Neural cell (in vitro differentiated cells): Measurements from ENCODE around the gene PCSK1. TPM values are rescaled to one million over a fixed set of nuclear protein-coding genes. Genes with fewer than 3 reads are reported as not detected.

Experiments used
- H2AFZ ChIP-seq: fragments of 200-600, 300-800 bp; sonication (generic), shearing (Covaris generic); 2 replicates; pipeline ENCODE4 v1.6.0; 2014; ENCODE audit warnings: low read depth, mild to moderate bottlenecking, antibody characterized with exemption, low read length, moderate library complexity
- H3F3A ChIP-seq: fragments of 200-600 bp; shearing (Covaris generic); 2 replicates; pipeline ENCODE4 v1.6.1; 2016; ENCODE audit warnings: mild to moderate bottlenecking, moderate library complexity, mixed read lengths, antibody characterized with exemption, low read length; ENCODE audit not compliant: insufficient read depth, poor library complexity, severe bottlenecking
- H3K27ac ChIP-seq: fragments of 200-600, 300-800 bp; sonication (generic), shearing (Covaris generic); 2 replicates; pipeline ENCODE4 v1.5.1; 2014; ENCODE audit warnings: mild to moderate bottlenecking, low read length, moderate library complexity
- H3K27me3 ChIP-seq: fragments of 300-800, 200-600 bp; sonication (generic), shearing (Covaris generic); 2 replicates; pipeline ENCODE4 v1.6.0; 2014; ENCODE audit warnings: mild to moderate bottlenecking, low read depth, low read length, moderate library complexity; ENCODE audit not compliant: insufficient read depth
- H3K36me3 ChIP-seq: fragments of 300-800, 200-600 bp; sonication (generic), shearing (Covaris generic); 2 replicates; pipeline ENCODE4 v1.5.1; 2014; ENCODE audit warnings: mild to moderate bottlenecking, antibody characterized with exemption, low read length, moderate library complexity; ENCODE audit not compliant: insufficient read depth
- H3K4me2 ChIP-seq: fragments of 300-800, 200-600 bp; sonication (generic), shearing (Covaris generic); 2 replicates; pipeline ENCODE4 v1.6.0; 2014; ENCODE audit warnings: mild to moderate bottlenecking, low read length
- H3K4me3 ChIP-seq: fragments of 300-800, 200-600 bp; sonication (generic), shearing (Covaris generic); 2 replicates; pipeline ENCODE4 v1.5.1; 2014; ENCODE audit warnings: mild to moderate bottlenecking, low read length, moderate library complexity
- H3K79me2 ChIP-seq: fragments of 200-600 bp; shearing (Covaris generic); replicated peaks from 2 replicates; pipeline ENCODE4 v1.6.0; 2014; ENCODE audit warnings: mild to moderate bottlenecking, low read length, moderate library complexity; ENCODE audit not compliant: insufficient read depth
- H3K9ac ChIP-seq: fragments of 300-800, 200-600 bp; sonication (generic), shearing (Covaris generic); 2 replicates; pipeline ENCODE4 v1.6.1; 2016; ENCODE audit warnings: mild to moderate bottlenecking, low read length, mixed read lengths
- H3K9me2 ChIP-seq: fragments of 200-600 bp; shearing (Covaris generic); 2 replicates; pipeline ENCODE4 v1.6.1; 2016; ENCODE audit warnings: mild to moderate bottlenecking, low read length, mixed read lengths; ENCODE audit not compliant: insufficient read depth
- H3K9me3 ChIP-seq: fragments of 200-600, 300-800 bp; sonication (generic), shearing (Covaris generic); 2 replicates; pipeline ENCODE4 v1.6.1; 2016; ENCODE audit warnings: mild to moderate bottlenecking, mixed run types, low read length, moderate library complexity, mixed read lengths
- H4K20me1 ChIP-seq: fragments of 200-600 bp; shearing (Covaris generic); 2 replicates; pipeline ENCODE4 v1.6.1; 2016; ENCODE audit warnings: mild to moderate bottlenecking, mixed run types; ENCODE audit not compliant: insufficient read depth
- CTCF ChIP-seq: fragments of 450-650 bp; IDR thresholded peaks from 2 replicates; pipeline ENCODE4 v1.5.1; 2014; ENCODE audit warnings: antibody characterized with exemption, mild to moderate bottlenecking, moderate library complexity; ENCODE audit not compliant: poor library complexity, severe bottlenecking
- EP300 ChIP-seq: fragments of 450-650 bp; conservative IDR thresholded peaks from 2 replicates; pipeline ENCODE4 v1.6.1; 2014; ENCODE audit warnings: antibody characterized with exemption, mild to moderate bottlenecking, moderate library complexity; ENCODE audit not compliant: poor library complexity, severe bottlenecking
- EZH2 ChIP-seq: fragments of 200-600, 300-800 bp; shearing (Covaris generic), sonication (generic); IDR thresholded peaks from 2 replicates; pipeline ENCODE4 v1.6.1; 2014; ENCODE audit warnings: antibody characterized with exemption, low read length, borderline replicate concordance, mild to moderate bottlenecking; ENCODE audit not compliant: insufficient read depth, poor library complexity, severe bottlenecking
- MXI1 ChIP-seq: fragments of 450-650 bp; conservative IDR thresholded peaks from 2 replicates; pipeline ENCODE4 v1.6.1; 2014; ENCODE audit warnings: antibody characterized with exemption, mild to moderate bottlenecking; ENCODE audit not compliant: poor library complexity, severe bottlenecking
- POLR2AphosphoS5 ChIP-seq: IDR thresholded peaks from 2 replicates; pipeline ENCODE4 v1.6.1; 2012
- RAD21 ChIP-seq: fragments of 450-650 bp; conservative IDR thresholded peaks from 2 replicates; pipeline ENCODE4 v1.6.1; 2014; ENCODE audit warnings: antibody characterized with exemption, mild to moderate bottlenecking, moderate library complexity
- SMC3 ChIP-seq: fragments of 450-650 bp; conservative IDR thresholded peaks from 2 replicates; pipeline ENCODE4 v1.6.1; 2014; ENCODE audit warnings: antibody characterized with exemption, mild to moderate bottlenecking, moderate library complexity; ENCODE audit not compliant: poor library complexity
- TAF1 ChIP-seq: IDR thresholded peaks from 2 replicates; pipeline ENCODE4 v1.6.1; 2012; ENCODE audit warnings: low read depth
- polyA plus RNA-seq: library from polyadenylated mRNA; depleted of rRNA; stranded (reverse); fragments of >200 nt; gene quantifications from 2 replicates; pipeline ENCODE4 v1.2.3, GENCODE V29; 2014
- TF ChIP-seq, protein P1 (sequence below): IDR thresholded peaks from 2 replicates; pipeline ENCODE4 v1.6.1; 2012; ENCODE audit warnings: borderline replicate concordance

Gene PCSK1
- polyA plus RNA-seq, 1 donor from 2014 or later = 27.2 TPM

DNA sequence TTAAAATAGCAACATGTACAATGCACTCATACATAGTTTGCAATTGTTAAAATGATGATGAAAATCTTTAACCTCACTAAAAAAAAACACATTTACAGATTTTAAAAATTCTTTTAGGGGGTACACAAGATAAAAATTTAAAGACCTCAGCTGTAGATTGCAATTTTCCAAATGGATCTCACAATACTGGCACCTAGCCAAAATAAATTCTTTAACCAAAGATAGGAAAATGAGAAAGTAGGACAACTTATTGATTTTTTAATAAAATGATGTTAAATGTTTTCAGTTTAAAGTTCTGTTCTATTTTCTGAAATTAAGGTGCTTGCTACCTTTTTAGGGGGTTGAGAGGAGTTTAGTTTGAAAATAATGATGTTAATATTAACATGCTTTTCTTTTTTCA lies 90.0 kb downstream of the PCSK1 start:
- no peaks in the 10 kb centered on the region for H3K36me3 ChIP-seq
- H3F3A ChIP-seq = no peaks in the 10 kb centered on the region
- TF ChIP-seq MXI1 (no peak), EZH2 (no peak), POLR2AphosphoS5 (no peak), RAD21 (no peak), TAF1 (no peak), SMC3 (no peak), EP300 (no peak), CTCF (no peak)
- TF ChIP-seq, protein P1, sequence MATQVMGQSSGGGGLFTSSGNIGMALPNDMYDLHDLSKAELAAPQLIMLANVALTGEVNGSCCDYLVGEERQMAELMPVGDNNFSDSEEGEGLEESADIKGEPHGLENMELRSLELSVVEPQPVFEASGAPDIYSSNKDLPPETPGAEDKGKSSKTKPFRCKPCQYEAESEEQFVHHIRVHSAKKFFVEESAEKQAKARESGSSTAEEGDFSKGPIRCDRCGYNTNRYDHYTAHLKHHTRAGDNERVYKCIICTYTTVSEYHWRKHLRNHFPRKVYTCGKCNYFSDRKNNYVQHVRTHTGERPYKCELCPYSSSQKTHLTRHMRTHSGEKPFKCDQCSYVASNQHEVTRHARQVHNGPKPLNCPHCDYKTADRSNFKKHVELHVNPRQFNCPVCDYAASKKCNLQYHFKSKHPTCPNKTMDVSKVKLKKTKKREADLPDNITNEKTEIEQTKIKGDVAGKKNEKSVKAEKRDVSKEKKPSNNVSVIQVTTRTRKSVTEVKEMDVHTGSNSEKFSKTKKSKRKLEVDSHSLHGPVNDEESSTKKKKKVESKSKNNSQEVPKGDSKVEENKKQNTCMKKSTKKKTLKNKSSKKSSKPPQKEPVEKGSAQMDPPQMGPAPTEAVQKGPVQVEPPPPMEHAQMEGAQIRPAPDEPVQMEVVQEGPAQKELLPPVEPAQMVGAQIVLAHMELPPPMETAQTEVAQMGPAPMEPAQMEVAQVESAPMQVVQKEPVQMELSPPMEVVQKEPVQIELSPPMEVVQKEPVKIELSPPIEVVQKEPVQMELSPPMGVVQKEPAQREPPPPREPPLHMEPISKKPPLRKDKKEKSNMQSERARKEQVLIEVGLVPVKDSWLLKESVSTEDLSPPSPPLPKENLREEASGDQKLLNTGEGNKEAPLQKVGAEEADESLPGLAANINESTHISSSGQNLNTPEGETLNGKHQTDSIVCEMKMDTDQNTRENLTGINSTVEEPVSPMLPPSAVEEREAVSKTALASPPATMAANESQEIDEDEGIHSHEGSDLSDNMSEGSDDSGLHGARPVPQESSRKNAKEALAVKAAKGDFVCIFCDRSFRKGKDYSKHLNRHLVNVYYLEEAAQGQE = no peak
- H2AFZ ChIP-seq = no peak overlapping the region
- H3K9me3 ChIP-seq = no peaks in the 10 kb centered on the region
- H3K27me3 ChIP-seq = no peaks in the 10 kb centered on the region
- H3K4me3 ChIP-seq = no peak overlapping the region
- no peak overlapping the region for H3K9ac ChIP-seq
- no peak overlapping the region for H3K27ac ChIP-seq
- H3K4me2 ChIP-seq = no peak overlapping the region
- H4K20me1 ChIP-seq = no peaks in the 10 kb centered on the region
- H3K9me2 ChIP-seq = no peaks in the 10 kb centered on the region
- H3K79me2 ChIP-seq = no peaks in the 10 kb centered on the region

DNA sequence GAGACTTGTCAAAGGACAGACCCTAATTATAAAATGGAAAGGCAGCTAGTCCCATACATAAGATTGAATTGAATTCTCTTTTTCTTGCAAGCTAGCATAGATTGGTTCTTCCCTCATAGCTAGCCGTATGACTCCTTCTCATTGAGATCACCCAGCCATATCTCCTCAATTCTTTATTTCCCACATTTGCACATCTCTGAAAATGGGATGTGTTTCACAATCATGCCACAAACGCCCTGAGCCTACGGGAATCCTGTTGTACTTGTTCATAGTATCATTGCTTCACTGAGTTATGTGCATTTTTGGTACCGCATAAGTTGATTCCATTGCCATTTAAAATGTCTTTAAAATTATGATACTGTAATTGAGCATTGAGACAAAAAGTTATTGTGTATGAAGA lies 90.5 kb downstream of the PCSK1 start:
- Histone ChIP-seq H3F3A (no peaks in the 10 kb centered on the region), H3K4me3 (no peak overlapping the region), H3K79me2 (no peaks in the 10 kb centered on the region), H3K27ac (no peak overlapping the region), H3K36me3 (no peaks in the 10 kb centered on the region), H4K20me1 (no peaks in the 10 kb centered on the region), H2AFZ (no peak overlapping the region), H3K4me2 (no peak overlapping the region), H3K9me3 (no peaks in the 10 kb centered on the region), H3K27me3 (no peaks in the 10 kb centered on the region), H3K9ac (no peak overlapping the region), H3K9me2 (no peaks in the 10 kb centered on the region)
- no peak for TF ChIP-seq EP300
- TF ChIP-seq, protein P1 = no peak
- TF ChIP-seq RAD21 = no peak
- TF ChIP-seq TAF1 = no peak
- TF ChIP-seq EZH2 = no peak
- TF ChIP-seq SMC3 = no peak
- TF ChIP-seq CTCF = no peak
- no peak for TF ChIP-seq MXI1
- no peak for TF ChIP-seq POLR2AphosphoS5
